HFF-Myc (cell line): ENCODE data around the gene ADPRM.
"Not testable (repeated sequence)": the region's sequence is repeated elsewhere in the genome, so short reads cannot be mapped to it uniquely, and the experiment has no call there.

Experiments used
- DNase-seq: peaks from one replicate; pipeline ENCODE4 v3.0.0-alpha.2; 2011; ENCODE audit warnings: low read depth; ENCODE audit errors: extremely low read depth
- H3K4me3 ChIP-seq: replicated peaks from 2 replicates; pipeline ENCODE4 v1.5.1; 2011; ENCODE audit warnings: low read depth, mild to moderate bottlenecking, control low read depth, low read length
- CTCF ChIP-seq: IDR thresholded peaks from 2 replicates; pipeline ENCODE4 v1.5.1; 2012; ENCODE audit warnings: mild to moderate bottlenecking, low read depth, low read length, control low read depth; ENCODE audit errors: missing control alignments

The ADPRM gene

GRCh38 chr17:10724546-10725195 is 27.3 kb downstream of the ADPRM start:
- no peak for DNase-seq
- no peak overlapping the region for H3K4me3 ChIP-seq
- TF ChIP-seq CTCF = no peak

- H3K4me3 ChIP-seq = no peak overlapping the region
- DNase-seq = no peak
- TF ChIP-seq CTCF = no peak
These were observed 27.9 kb downstream of the ADPRM start for GRCh38 chr17:10725262-10725661.

- TF ChIP-seq CTCF = no peak
- H3K4me3 ChIP-seq = no peak overlapping the region
- no peak for DNase-seq
These were observed 28.8 kb downstream of the ADPRM start for GRCh38 chr17:10726196-10726595.

GRCh38 chr17:10727192-10727591 is 29.8 kb downstream of the ADPRM start:
- H3K4me3 ChIP-seq = no peak overlapping the region
- TF ChIP-seq CTCF = no peak
- DNase-seq = no peak

- no peak for DNase-seq
- no peak overlapping the region for H3K4me3 ChIP-seq
- TF ChIP-seq CTCF = no peak
These were observed 31.0 kb downstream of the ADPRM start for GRCh38 chr17:10728331-10728892.

GRCh38 chr17:10729334-10730193 is 32.2 kb downstream of the ADPRM start, which contains the start of gene TMEM220:
Gene TMEM220 (minus strand): TSS chr17:10730023. CDS start chr17:10729851, 172 bp downstream.
- no peak for TF ChIP-seq CTCF
- peak within 1 kb of the TSS; percentile 57 for H3K4me3 ChIP-seq
- DNase-seq = no peak

GRCh38 chr17:10730247-10730646 is 32.9 kb downstream of the ADPRM start:
- not testable (repeated sequence) for DNase-seq
- H3K4me3 ChIP-seq = peak overlapping the region; percentile 57
